Measurements from ENCODE around the gene FGFR3. TPM values are rescaled to one million over a fixed set of nuclear protein-coding genes. Genes with fewer than 3 reads are reported as not detected.

The FGFR3 gene
- polyA plus RNA-seq, 1 of the 3 experiments (the other 2 are of a cell fraction) = 1.1 TPM

Other genes with a start within 250 kb of the FGFR3 start
- 7.6 and 8.3 TPM in 2 replicates for gene FAM53A, start 109.0 kb upstream of the FGFR3 start, polyA plus RNA-seq (2012; rRNA removed)
- gene SLBP, start 81.0 kb upstream of the FGFR3 start, polyA plus RNA-seq (2012; rRNA removed) = 51.5 and 64.3 TPM in 2 replicates
- 36.5 and 43.9 TPM in 2 replicates for gene TMEM129, start 72.0 kb upstream of the FGFR3 start, polyA plus RNA-seq (2012; rRNA removed)
- gene TACC3, start 71.8 kb upstream of the FGFR3 start, polyA plus RNA-seq (2012; rRNA removed) = 29.2 and 49.5 TPM in 2 replicates
- 25.8 and 26.7 TPM in 2 replicates for gene LETM1, start 62.9 kb downstream of the FGFR3 start, polyA plus RNA-seq (2012; rRNA removed)
- gene NSD2, start 78.1 kb downstream of the FGFR3 start, polyA plus RNA-seq (2012; rRNA removed) = 28.0 and 34.2 TPM in 2 replicates
- gene NELFA, start 215.7 kb downstream of the FGFR3 start, polyA plus RNA-seq (2012; rRNA removed) = 17.3 and 26.8 TPM in 2 replicates

Measured in SK-N-SH (cell line).